A549 (cell line): ENCODE measurements around the gene KRT32. TPM values are rescaled to one million over a fixed set of nuclear protein-coding genes. Genes with fewer than 3 reads are reported as not detected.

Experiments used
- ATAC-seq, 2 experiments: fragments of 200-7000 bp in 1 of 2; fragments of >200 bp in 1 of 2; cut with Nextera tagmentation in 1 of 2; cut with Tn5 transposase in 1 of 2; 3 replicates each; pipeline versions ENCODE4 v1.8.0 to v1.9.1; 2018 to 2020; ENCODE audit warnings: mild to moderate bottlenecking in 1 of 2, moderate library complexity in 1 of 2
- CTCF ChIA-PET: fragments of 300-600 bp; sonication (Branson Sonifier 250); formaldehyde crosslinking; extraction: SDS; loops from one replicate; lab custom pipeline; 2021; ENCODE audit warnings: antibody characterized with exemption, inconsistent platforms; lab: Yijun Ruan, JAX
- POLR2A ChIA-PET: fragments of 350-600 bp; formaldehyde crosslinking; extraction: SDS; loops from one replicate; lab custom pipeline; 2021; ENCODE audit warnings: antibody characterized with exemption, inconsistent platforms; lab: Yijun Ruan, JAX
- DNase-seq, 2 experiments: peaks; one replicate each; pipeline versions ENCODE4 v3.0.0 to v3.0.0-alpha.2; 2011 to 2016; ENCODE audit warnings: low read depth in 1 of 2, low spot score in 1 of 2
- FAIRE-seq: peaks from 2 replicates; lab custom pipeline; 2011; peaks lifted over from hg19 to GRCh38; lab: Jason Lieb, UNC
- H3K27ac ChIP-seq, 2 experiments: fragments of >200 bp; sonication (Bioruptor Twin); formaldehyde crosslinking; 3 replicates each; pipeline ENCODE4 v1.5.1; 2016 to 2017
- H3K4me1 ChIP-seq: fragments of >200 bp; sonication (Bioruptor Twin); formaldehyde crosslinking; 3 replicates; pipeline ENCODE4 v1.6.1; 2016
- H3K4me2 ChIP-seq: fragments of >200 bp; sonication (Bioruptor Twin); formaldehyde crosslinking; 3 replicates; pipeline ENCODE4 v1.6.1; 2016
- H3K4me3 ChIP-seq: fragments of >200 bp; sonication (Bioruptor Twin); formaldehyde crosslinking; 3 replicates; pipeline ENCODE4 v1.5.1; 2016
- H3K9me3 ChIP-seq: fragments of >200 bp; sonication (Bioruptor Twin); formaldehyde crosslinking; 3 replicates; pipeline ENCODE4 v1.6.1; 2016
- CBX8 ChIP-seq: fragments of 200-600 bp; sonication (generic); IDR thresholded peaks from 2 replicates; pipeline ENCODE4 v1.6.1; 2016
- CEBPB ChIP-seq, 2 experiments: fragments of >200 bp in 1 of 2; sonication (Bioruptor Twin) in 1 of 2; formaldehyde crosslinking in 1 of 2; IDR thresholded peaks; 2 replicates each; pipeline ENCODE4 v1.6.1; 2012 to 2016
- EHMT2 ChIP-seq: fragments of 200-600 bp; sonication (generic); IDR thresholded peaks from 2 replicates; pipeline ENCODE4 v1.6.1; 2016; ENCODE audit warnings: antibody characterized with exemption, low read depth, mild to moderate bottlenecking, moderate library complexity
- GATA3 ChIP-seq: IDR thresholded peaks from 2 replicates; pipeline ENCODE4 v1.6.1; 2012; ENCODE audit warnings: borderline replicate concordance
- HOXA7 ChIP-seq: fragments of 250-450 bp; sonication (Bioruptor Pico); IDR thresholded peaks from 2 replicates; pipeline ENCODE4 v1.5.0; 2020; ENCODE audit warnings: mild to moderate bottlenecking, moderate library complexity
- HOXB13 ChIP-seq: fragments of 250-450 bp; sonication (Bioruptor Pico); IDR thresholded peaks from 2 replicates; pipeline ENCODE4 v1.5.0; 2020; ENCODE audit warnings: low read depth, mild to moderate bottlenecking, moderate library complexity
- HOXB5 ChIP-seq: fragments of 250-450 bp; sonication (Bioruptor Pico); IDR thresholded peaks from 2 replicates; pipeline ENCODE4 v1.5.0; 2020; ENCODE audit warnings: mild to moderate bottlenecking, moderate library complexity
- JUNB ChIP-seq: fragments of >200 bp; sonication (Bioruptor Twin); formaldehyde crosslinking; IDR thresholded peaks from 2 replicates; pipeline ENCODE4 v1.6.1; 2016
- KDM5A ChIP-seq: fragments of 200-600 bp; sonication (generic); IDR thresholded peaks from 2 replicates; pipeline ENCODE4 v1.6.1; 2016; ENCODE audit warnings: antibody characterized with exemption, mild to moderate bottlenecking
- MAFK ChIP-seq: fragments of 450-650 bp; IDR thresholded peaks from 2 replicates; pipeline ENCODE4 v1.6.1; 2014; ENCODE audit not compliant: partially characterized antibody
- MYC ChIP-seq: IDR thresholded peaks from 2 replicates; pipeline ENCODE4 v1.6.1; 2012; ENCODE audit warnings: mild to moderate bottlenecking, inconsistent platforms, low read length, improper control_type of control experiment, borderline replicate concordance
- NPAS2 ChIP-seq: fragments of 250-450 bp; sonication (Bioruptor Pico); IDR thresholded peaks from 2 replicates; pipeline ENCODE4 v1.8.0; 2022; ENCODE audit warnings: mild to moderate bottlenecking, moderate library complexity, borderline replicate concordance
- PHF8 ChIP-seq: fragments of 200-600 bp; sonication (generic); IDR thresholded peaks from 2 replicates; pipeline ENCODE4 v1.6.1; 2016; ENCODE audit warnings: low read depth, mild to moderate bottlenecking, antibody characterized with exemption, moderate library complexity, borderline replicate concordance
- POLR2A ChIP-seq: IDR thresholded peaks from 2 replicates; pipeline ENCODE4 v1.6.1; 2012; ENCODE audit warnings: mild to moderate bottlenecking, low read length
- RNF2 ChIP-seq: fragments of 200-600 bp; sonication (generic); IDR thresholded peaks from 2 replicates; pipeline ENCODE4 v1.6.1; 2016; ENCODE audit warnings: low read depth, mild to moderate bottlenecking, antibody characterized with exemption, moderate library complexity, borderline replicate concordance
- TFCP2L1 ChIP-seq: fragments of 250-450 bp; sonication (Bioruptor Pico); IDR thresholded peaks from 2 replicates; pipeline ENCODE4 v1.5.0; 2021; ENCODE audit warnings: mild to moderate bottlenecking
- ZC3H11A ChIP-seq: fragments of 450-650 bp; IDR thresholded peaks from 2 replicates; pipeline ENCODE4 v1.6.1; 2014; ENCODE audit warnings: antibody characterized with exemption, mild to moderate bottlenecking
- ZFP36 ChIP-seq: fragments of 450-650 bp; IDR thresholded peaks from 2 replicates; pipeline ENCODE4 v1.6.1; 2014; ENCODE audit warnings: borderline replicate concordance; ENCODE audit not compliant: partially characterized antibody
- ZNF302 ChIP-seq: fragments of 250-450 bp; sonication (Bioruptor Pico); IDR thresholded peaks from 2 replicates; pipeline ENCODE4 v1.9.0; 2021; ENCODE audit warnings: inconsistent platforms, mild to moderate bottlenecking, moderate library complexity
- WGBS: methylation state at CpG from one replicate; pipeline ENCODE4 v1.1.6; 2017; ENCODE audit errors: missing lambda C conversion rate; 5-methylcytosine and 5-hydroxymethylcytosine counted together
- polyA plus RNA-seq, 4 experiments: library from polyadenylated mRNA; depleted of rRNA in 3 of 4; stranded (reverse); fragments of >200 nt; fragmentation: RNase III in 1 of 4; extraction: RNeasy Plus Mini Kit Qiagen cat#74134 plus additional on column Dnase treatment in 1 of 4; gene quantifications; 2 replicates in 3 of 4; 3 replicates in 1 of 4; pipeline ENCODE4 v1.2.3, GENCODE V29; 2011 to 2017
- TF ChIP-seq, protein P1 (sequence below): fragments of 200-600 bp; sonication (generic); IDR thresholded peaks from 2 replicates; pipeline ENCODE4 v1.6.1; 2016; ENCODE audit warnings: antibody characterized with exemption, mild to moderate bottlenecking, moderate library complexity
- TF ChIP-seq, protein P2 (sequence below): fragments of >200 bp; sonication (Bioruptor Twin); formaldehyde crosslinking; IDR thresholded peaks from 2 replicates; pipeline ENCODE4 v1.6.1; 2016
- TF ChIP-seq, protein P3 (sequence below): fragments of >200 bp; sonication (Bioruptor Twin); formaldehyde crosslinking; IDR thresholded peaks from 3 replicates; pipeline ENCODE4 v1.6.1; 2016
- TF ChIP-seq, protein P4 (sequence below): IDR thresholded peaks from 2 replicates; pipeline ENCODE4 v1.6.1; 2012; ENCODE audit warnings: low read depth, borderline replicate concordance

The KRT32 gene
- polyA plus RNA-seq, 2 of the 4 experiments (the other 2 are of a cell fraction), result not detected

DNA sequence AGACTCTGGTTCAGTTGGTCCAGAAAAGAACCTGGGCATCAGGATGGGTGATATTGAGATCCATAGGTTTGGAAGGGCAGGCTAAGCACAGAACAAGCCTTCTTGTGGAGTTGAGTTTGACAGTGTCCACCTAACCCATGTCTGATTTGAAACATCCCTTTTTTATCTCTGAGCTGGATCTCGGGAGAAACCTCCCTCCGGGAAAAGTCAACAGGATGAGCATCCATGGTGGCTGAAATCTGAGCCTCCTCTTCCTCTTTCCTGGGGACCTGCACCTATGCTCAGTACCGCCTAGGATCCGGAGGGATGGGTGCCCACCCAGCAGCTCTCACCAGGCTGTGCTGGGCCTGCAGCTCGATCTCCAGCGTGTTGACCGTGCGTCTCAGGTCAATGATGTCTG is 3.4 kb downstream of the KRT32 start:
- H3K4me2 ChIP-seq, result no peak overlapping the region
- ChIA-PET POLR2A (no interaction called here), CTCF (interaction anchor here (0.7 to 3.7 kb wide), 7 partner anchors 12 to 204 kb away, joined by 3 to 13 read pairs (median 5); partner anchors contain the start of gene KRT38)
- peaks cover 17% of the 10 kb centered on the region; the same call in 2 of the 3 replicates for H3K9me3 ChIP-seq
- DNase-seq (no peak), FAIRE-seq (no peak), ATAC-seq (no peak)
- H3K4me3 ChIP-seq, result no peak overlapping the region
- no peak overlapping the region for H3K27ac ChIP-seq
- no peak for TF ChIP-seq CBX8
- TF ChIP-seq GATA3, result no peak
- TF ChIP-seq KDM5A, result no peak
- TF ChIP-seq HOXB5 (CRISPR knock-in tag), result no peak
- TF ChIP-seq MYC, result no peak
- TF ChIP-seq ZNF302 (CRISPR knock-in tag), result no peak
- TF ChIP-seq, protein P1, sequence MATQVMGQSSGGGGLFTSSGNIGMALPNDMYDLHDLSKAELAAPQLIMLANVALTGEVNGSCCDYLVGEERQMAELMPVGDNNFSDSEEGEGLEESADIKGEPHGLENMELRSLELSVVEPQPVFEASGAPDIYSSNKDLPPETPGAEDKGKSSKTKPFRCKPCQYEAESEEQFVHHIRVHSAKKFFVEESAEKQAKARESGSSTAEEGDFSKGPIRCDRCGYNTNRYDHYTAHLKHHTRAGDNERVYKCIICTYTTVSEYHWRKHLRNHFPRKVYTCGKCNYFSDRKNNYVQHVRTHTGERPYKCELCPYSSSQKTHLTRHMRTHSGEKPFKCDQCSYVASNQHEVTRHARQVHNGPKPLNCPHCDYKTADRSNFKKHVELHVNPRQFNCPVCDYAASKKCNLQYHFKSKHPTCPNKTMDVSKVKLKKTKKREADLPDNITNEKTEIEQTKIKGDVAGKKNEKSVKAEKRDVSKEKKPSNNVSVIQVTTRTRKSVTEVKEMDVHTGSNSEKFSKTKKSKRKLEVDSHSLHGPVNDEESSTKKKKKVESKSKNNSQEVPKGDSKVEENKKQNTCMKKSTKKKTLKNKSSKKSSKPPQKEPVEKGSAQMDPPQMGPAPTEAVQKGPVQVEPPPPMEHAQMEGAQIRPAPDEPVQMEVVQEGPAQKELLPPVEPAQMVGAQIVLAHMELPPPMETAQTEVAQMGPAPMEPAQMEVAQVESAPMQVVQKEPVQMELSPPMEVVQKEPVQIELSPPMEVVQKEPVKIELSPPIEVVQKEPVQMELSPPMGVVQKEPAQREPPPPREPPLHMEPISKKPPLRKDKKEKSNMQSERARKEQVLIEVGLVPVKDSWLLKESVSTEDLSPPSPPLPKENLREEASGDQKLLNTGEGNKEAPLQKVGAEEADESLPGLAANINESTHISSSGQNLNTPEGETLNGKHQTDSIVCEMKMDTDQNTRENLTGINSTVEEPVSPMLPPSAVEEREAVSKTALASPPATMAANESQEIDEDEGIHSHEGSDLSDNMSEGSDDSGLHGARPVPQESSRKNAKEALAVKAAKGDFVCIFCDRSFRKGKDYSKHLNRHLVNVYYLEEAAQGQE, result no peak
- TF ChIP-seq TFCP2L1, result no peak
- TF ChIP-seq ZFP36, result no peak
- no peak for TF ChIP-seq ZC3H11A
- no peak for TF ChIP-seq EHMT2
- TF ChIP-seq, protein P2, sequence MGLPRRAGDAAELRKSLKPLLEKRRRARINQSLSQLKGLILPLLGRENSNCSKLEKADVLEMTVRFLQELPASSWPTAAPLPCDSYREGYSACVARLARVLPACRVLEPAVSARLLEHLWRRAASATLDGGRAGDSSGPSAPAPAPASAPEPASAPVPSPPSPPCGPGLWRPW, result no peak
- TF ChIP-seq, protein P3, sequence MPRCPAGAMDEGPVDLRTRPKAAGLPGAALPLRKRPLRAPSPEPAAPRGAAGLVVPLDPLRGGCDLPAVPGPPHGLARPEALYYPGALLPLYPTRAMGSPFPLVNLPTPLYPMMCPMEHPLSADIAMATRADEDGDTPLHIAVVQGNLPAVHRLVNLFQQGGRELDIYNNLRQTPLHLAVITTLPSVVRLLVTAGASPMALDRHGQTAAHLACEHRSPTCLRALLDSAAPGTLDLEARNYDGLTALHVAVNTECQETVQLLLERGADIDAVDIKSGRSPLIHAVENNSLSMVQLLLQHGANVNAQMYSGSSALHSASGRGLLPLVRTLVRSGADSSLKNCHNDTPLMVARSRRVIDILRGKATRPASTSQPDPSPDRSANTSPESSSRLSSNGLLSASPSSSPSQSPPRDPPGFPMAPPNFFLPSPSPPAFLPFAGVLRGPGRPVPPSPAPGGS, result no peak
- peaks cover 13% of the 10 kb centered on the region for H3K4me1 ChIP-seq
- WGBS, result 91% methylated on average over 8 of the region's 8 CpGs

DNA sequence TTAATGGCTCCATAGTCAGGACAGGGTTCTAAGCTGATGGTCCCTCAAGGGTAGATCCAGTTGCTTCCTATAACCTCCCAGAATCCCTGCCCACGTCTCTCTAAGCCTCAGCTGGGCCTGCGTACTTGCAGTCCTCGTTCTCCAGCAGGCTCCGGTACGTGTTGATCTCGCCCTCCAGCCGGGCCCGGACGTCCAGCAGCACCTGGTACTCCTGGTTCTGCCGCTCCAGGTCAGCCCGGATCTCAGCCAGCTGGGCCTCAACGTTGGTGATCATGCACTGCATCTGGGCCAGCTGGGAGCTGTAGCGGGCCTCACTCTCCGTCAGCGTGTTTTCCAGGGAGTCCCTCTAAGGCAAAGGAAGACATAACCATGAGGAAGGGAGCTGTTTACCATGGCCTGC is 4.5 kb downstream of the KRT32 start:
- no peak for FAIRE-seq
- POLR2A ChIA-PET, result no interaction called here
- Histone ChIP-seq H3K4me1 (peaks cover 13% of the 10 kb centered on the region), H3K9me3 (peaks cover 6% of the 10 kb centered on the region; the same call in 2 of the 3 replicates), H3K27ac (no peak overlapping the region), H3K4me3 (no peak overlapping the region), H3K4me2 (no peak overlapping the region)
- WGBS, result 67% methylated on average over 15 of the region's 15 CpGs
- CTCF ChIA-PET, result interaction anchor here (0.8 to 4.9 kb wide), 8 partner anchors 11 to 140 kb away, joined by 3 to 25 read pairs (median 5); partner anchors contain the start of gene KRT38
- no peak for TF ChIP-seq NPAS2 (CRISPR knock-in tag)
- TF ChIP-seq RNF2, result no peak
- TF ChIP-seq, protein P2, result no peak
- no peak for TF ChIP-seq HOXA7 (CRISPR knock-in tag)
- no peak for TF ChIP-seq ZFP36
- no peak for TF ChIP-seq CEBPB (IDR thresholded peaks at IDR 0.05)
- DNase-seq, result no peak
- no peak for ATAC-seq

DNA sequence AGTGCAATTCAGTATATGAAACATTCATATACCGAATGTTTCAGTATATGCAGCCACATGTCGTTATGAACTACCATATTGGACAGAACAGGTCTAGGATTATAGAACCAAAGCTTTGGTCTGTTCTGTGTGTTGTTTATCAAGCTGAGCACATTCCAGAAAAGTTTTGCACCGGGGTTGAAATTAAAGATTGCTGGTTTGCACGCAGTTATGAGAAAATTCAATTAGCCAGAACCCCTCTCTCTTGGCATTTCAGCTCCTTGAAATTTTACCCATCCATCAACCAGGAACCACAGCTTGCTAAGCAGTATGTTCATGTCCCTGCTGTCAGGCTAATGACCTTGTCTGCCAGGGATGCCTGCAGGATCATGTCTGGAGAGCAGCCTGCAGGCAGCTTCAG is 9.5 kb downstream of the KRT32 start:
- Histone ChIP-seq H3K9me3 (no peaks in the 10 kb centered on the region), H3K4me2 (no peak overlapping the region), H3K4me1 (no peaks in the 10 kb centered on the region), H3K4me3 (no peak overlapping the region), H3K27ac (no peak overlapping the region)
- ChIA-PET CTCF (interaction anchor here (0.9 to 4.9 kb wide), 7 partner anchors 8 to 190 kb away, joined by 3 to 20 read pairs (median 4); no protein-coding TSS in a partner anchor), POLR2A (no interaction called here)
- no peak for ATAC-seq
- DNase-seq, result no peak
- no peak for TF ChIP-seq NPAS2 (CRISPR knock-in tag)
- TF ChIP-seq, protein P4, sequence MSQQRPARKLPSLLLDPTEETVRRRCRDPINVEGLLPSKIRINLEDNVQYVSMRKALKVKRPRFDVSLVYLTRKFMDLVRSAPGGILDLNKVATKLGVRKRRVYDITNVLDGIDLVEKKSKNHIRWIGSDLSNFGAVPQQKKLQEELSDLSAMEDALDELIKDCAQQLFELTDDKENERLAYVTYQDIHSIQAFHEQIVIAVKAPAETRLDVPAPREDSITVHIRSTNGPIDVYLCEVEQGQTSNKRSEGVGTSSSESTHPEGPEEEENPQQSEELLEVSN, result no peak
- no peak for TF ChIP-seq POLR2A
- TF ChIP-seq JUNB, result no peak
- TF ChIP-seq PHF8, result no peak
- TF ChIP-seq, protein P1, result no peak
- no peak for TF ChIP-seq MAFK
- TF ChIP-seq TFCP2L1, result no peak
- TF ChIP-seq HOXB13 (CRISPR knock-in tag), result no peak
- 66% methylated on average over 4 of the region's 4 CpGs for WGBS
- no peak for FAIRE-seq
